HG03196 (cell line): ENCODE results near the gene HAGHL.
"Not testable (repeated sequence)": the region's sequence is repeated elsewhere in the genome, so short reads cannot be mapped to it uniquely, and the experiment has no call there.

ENCODE experiments used
- ATAC-seq: cut with Tn5 transposase; IDR thresholded peaks from one replicate; pipeline ENCODE4 v1.9.1; 2021; ENCODE audit not compliant: unreplicated experiment

HAGHL gene

DNA sequence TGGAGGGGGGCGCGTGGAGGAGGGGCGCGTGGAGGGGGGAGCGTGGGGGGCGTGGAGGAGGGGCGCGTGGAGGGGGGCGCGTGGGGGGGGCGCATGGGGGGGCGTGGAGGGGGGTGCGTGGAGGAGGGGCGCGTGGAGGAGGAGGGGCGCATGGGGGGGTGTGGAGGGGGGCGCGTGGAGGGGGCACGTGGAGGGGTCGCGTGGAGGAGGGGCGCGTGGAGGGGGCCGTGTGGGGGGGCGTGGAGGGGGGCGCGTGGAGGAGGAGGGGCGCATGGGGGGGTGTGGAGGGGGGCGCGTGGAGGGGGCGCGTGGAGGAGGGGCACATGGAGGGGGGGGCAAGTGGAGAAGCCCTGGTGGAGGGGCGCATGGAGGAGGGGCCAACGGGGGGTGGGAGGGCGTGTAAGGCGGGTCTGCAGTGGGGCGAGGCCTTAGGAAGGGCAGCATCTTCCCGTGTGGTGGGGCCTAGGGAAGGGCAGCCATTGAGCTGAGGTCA is 40.9 kb downstream of the HAGHL start:
- no peak for ATAC-seq

DNA sequence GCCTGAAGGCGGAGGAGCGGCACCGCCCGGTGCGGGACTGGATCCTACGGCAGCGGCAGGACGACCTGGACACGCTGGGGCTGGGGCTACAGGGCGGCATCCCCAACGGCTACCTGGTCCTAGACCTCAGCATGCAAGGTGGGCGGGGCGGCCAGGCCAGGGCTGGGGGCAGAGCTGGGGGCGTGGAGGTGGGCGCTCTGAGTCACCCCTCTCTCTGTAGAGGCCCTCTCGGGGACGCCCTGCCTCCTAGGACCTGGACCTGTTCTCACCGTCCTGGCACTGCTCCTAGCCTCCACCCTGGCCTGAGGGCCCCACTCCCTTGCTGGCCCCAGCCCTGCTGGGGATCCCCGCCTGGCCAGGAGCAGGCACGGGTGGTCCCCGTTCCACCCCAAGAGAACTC is 41.5 kb downstream of the HAGHL start:
- no peak for ATAC-seq

DNA sequence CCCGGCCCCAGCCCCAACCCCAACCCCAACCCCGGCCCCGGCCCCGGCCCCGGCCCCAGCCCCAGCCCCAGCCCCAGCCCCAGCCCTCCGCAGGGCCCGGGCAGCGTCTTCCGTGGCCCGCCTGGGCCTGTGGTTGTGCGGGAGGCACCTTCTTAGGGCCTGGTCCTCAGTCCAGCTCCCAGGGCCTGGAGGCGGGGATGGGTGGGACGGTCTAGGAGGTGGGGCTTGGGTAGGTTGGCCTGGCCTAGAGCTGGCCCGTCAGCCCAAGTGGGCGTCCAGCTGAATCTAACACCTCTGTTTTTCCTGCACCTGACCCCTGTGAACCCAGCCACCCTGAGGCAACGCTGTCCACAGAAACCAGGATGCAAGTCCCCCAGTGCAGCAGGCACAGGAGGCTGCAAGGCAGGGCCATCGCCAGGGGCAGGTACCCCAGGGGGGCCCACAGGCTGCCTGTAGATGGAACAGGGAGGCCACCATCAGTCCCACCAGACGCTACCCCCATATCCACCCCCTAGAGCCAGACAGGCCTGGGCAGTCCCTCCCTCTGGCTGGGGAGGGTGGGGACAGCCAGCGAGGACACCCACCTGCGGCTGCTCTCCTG is 42.4 kb downstream of the HAGHL start:
- no peak for ATAC-seq

DNA sequence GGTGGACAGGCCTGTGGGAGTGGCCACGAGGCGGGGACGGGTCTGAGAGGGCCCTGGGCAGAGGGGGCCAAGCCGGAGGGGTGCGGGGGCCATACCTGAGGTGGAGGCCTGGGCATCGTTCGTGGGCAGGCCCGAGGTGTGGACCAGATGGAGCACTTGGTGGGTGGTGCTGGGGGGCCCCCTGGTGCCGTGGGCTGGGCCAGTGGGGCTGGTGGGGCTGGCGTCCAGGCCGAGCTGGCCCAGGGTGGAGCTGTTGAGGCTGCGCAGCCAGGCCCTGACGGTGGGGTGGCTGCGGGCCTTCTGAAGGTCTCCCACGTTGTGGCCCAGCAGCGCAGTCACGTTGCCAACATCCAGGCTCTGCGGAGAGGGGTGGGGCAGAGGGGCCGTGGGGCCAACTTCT is 43.0 kb downstream of the HAGHL start:
- no peak for ATAC-seq

DNA sequence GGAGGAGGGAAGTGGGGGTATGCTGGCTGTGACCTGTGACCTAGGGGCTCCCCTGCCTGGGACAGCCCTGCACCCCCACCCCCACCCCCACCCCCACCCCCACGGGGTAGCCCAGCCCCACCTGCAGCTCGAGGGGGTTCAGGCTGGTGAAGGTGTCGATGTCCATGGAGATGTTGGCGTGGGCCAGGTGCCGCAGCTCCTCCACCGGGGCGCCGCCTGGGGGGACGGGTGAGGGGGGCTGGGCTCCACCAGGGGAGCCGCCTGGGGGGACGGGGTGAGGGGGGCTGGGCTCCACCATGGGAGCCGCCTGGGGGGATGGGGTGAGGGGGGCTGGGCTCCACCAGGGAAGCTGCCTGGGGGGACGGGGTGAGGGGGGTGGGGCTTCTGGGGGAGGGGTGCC is 43.5 kb downstream of the HAGHL start:
- ATAC-seq: no peak

DNA sequence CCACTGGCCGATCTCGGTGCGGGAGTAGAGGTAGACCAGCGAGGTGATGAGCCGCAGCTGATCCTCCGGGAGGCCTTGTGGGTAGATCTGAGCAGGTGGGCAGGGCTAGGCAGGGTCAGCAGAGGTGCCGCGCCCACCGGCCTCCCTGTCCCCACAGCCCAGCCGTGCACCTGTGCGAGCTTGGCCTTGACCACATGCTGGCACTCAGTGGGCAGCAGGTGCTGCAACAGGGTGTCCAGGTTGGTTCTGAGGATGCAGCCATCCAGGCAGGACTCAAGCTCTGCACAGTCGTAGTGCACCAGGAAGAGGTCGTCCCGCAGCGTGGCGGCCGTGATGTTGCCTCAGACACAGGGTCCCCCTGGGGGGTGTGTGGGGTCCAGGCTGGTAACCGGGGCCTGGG is 46.1 kb downstream of the HAGHL start:
- no peak for ATAC-seq

DNA sequence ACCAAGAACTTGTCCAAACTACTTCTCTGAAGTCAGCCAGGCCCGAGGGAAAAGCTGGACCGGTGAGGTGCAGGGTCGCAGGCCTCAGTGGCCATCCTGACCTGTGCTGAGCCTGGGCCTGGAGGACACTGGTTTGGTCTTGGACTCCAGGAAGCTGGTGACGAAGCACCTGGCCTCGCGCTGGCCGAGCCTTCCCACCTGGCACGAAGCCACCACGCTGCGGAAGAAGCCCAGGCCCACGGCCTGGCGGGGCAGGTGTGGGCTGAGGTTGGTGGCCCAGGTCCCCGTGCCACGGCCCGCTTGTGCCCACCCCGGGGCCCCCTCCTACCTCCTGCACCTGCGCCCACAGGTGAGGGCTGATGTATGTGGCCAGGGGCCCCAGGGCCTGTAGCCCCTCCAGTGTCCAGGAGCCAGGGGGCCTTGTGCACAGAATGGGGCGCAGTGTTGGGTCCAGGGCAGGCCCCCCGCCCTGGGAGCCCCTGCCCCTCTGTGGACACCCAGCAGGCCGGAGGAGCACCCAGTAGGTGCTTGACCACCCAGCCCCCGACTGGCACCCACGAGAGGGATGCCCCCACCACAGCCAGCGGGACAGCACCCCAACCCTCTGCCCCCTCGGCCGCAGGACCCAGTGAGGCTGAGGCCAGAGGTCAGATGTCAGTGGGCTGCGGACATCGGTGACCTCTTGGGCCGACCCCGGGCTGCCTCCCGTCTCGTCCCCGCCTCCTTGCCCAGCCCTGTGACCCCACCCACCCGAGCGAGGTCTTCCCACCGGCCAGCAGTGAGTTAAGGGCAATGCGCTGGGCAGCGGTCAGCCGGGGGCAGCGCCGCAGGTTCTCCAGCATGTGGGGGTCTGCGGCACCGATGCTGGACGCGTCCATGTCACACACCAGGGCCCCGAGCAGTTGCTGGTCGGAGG is 47.4 kb downstream of the HAGHL start:
- ATAC-seq: no peak

DNA sequence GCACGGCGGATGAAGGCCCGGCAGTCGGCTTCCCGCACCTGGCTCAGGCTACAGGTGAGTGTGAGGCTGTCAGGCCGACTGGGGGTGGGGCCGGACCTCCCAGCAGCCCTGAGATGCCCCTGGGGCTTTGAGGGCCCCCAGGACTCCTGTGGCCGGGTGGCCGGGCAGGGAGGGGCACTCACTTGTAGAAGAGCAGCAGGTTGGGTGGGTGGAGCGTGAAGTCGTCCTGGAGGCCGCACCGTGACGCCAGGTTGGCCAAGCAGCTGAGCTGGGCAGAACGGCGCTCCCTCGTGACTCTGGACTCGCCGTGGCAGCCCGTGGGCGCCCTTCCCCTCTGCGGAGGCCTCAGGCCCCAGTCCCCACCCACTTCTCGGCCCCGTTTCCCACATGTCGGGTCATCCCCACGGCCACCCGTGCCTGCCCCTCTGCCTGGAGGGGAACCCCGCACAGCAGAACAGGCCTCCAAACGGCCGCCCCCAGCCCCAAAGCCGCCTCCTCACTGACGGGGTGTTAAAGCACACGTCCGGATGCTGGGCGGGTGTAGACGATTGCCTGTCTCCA is 48.4 kb downstream of the HAGHL start:
- ATAC-seq: no peak

DNA sequence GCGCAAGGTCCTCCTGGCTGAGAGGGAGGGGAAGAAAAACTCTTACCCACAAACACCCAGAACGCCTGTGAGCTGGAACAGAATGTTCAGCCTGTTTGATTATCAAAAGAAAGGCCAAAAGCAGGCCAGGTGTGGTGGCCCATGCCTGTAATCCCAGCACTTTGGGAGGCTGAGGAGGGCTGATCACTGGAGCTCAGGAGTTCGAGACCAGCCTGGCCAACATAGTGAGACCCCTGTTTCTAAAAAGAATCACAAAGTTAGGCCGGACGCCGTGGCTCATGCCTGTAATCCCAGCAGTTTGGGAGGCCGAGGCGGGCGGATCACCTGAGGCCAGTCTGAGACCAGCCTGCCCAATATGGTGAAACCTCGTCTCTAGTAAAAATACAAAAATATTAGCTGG is 49.4 kb downstream of the HAGHL start:
- ATAC-seq: not testable (repeated sequence)

DNA sequence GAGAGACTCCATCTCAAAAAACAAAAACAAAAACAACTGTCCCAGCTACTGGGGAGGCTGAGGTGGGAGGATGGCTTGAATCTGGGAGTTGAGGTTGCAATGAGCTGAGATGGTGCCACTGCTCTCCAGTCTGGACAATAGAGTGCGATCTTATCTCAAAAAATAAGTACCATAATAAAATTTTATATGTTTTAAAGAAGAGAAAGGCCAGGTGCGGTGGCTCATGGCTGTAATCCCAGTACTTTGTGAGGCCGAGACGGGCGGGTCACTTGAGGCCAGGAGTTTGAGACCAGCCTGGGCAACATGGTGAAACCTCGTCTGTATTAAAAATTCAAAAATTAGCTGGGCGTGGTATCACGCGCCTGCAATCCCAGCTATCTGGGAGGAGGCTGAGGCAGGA is 49.9 kb downstream of the HAGHL start:
- ATAC-seq: no peak

DNA sequence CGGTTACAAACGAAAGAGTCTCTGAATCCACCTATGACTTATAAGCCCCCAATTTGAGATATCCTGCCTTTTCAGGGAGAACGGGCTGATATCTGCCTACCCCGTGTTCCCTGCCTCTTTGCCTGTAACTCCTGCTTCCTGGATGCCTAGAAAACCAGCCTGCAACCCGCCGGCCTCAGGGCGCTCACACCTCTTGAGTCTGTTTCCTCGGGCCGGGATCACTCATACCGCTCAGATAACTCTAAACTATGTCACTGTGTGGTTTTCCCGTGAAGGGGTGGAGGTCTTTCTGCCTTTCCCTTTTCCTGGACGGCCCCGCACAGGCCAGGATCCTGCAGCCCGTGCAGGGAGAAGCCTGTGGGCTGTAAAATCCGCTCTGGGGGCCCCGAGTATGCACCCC is 50.9 kb downstream of the HAGHL start:
- ATAC-seq: no peak

DNA sequence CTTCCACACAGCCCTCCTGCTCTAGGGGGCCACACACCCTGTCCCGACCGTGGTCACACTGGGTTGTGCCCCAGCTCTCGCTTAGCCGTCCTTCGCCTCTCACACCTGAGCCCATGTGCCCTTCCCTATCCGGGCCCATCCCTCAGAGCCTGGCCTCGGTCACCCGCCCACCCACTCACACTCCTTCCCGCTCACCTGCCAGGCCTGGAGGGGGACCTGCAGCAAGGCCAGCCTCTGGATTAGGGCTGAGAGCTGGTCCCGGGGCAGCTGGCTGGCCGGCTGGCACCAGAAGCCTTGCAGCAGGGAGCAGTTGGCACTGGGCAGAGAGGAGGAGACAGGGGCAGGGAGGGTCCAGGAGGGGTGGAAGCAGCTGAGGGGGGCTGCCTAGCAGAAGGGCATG is 51.5 kb downstream of the HAGHL start:
- no peak for ATAC-seq

DNA sequence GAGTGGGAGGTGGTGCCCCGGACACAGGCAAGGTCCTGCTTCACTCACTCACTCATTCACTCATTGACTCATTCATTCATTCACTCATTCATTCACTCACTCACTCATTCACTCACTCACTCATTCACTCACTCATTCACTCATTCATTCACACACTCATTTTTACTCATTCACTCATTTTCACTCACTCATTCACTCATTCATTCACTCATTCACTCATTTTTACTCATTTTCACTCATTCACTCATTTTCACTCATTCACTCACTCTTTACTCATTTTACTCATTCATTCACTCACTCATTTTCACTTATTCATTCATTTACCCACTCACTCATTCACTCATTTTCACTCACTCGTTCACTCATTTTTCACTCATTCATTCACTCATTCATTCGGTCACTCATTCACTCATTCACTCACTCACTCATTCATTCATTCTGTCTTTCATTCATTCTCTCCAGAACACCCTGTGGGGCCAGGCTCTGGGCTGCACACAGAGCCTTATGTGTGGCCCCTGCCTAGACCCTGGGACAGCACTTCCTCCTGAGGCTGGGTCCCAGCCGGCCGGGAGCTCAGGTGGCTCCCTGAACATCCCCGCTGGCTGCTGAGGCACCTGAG is 52.1 kb downstream of the HAGHL start:
- no peak for ATAC-seq
